ENCODE data around the gene MAPRE3.

MAPRE3 gene

GRCh38 chr2:27040282-27040681 lies 69.8 kb downstream of the MAPRE3 start:
- no peak for DNase-seq (ENCODE audit: low read depth in 3 of 3)

GRCh38 chr2:27041752-27042151 lies 71.3 kb downstream of the MAPRE3 start:
- DNase-seq (ENCODE audit: low read depth in 3 of 3), result no peak

- no peak for DNase-seq (ENCODE audit: low read depth in 3 of 3)
These were observed 71.8 kb downstream of the MAPRE3 start for GRCh38 chr2:27042159-27042661.

- no peak for DNase-seq (ENCODE audit: low read depth in 3 of 3)
These were observed 72.7 kb downstream of the MAPRE3 start for GRCh38 chr2:27042985-27043634.

GRCh38 chr2:27049422-27050280 lies 79.2 kb downstream of the MAPRE3 start:
- peak; percentile 44 to 54 (median 51) for DNase-seq (ENCODE audit: low read depth in 3 of 3)

GRCh38 chr2:27050281-27050995 lies 80.0 kb downstream of the MAPRE3 start:
- DNase-seq (ENCODE audit: low read depth in 3 of 3), result peak; percentile 85 to 91 (median 88)

- DNase-seq (ENCODE audit: low read depth in 3 of 3), result peak; percentile 92 to 96 (median 92)
These were observed 80.8 kb downstream of the MAPRE3 start, which contains the start of gene AGBL5 for GRCh38 chr2:27050996-27051901. Gene AGBL5 (plus strand): TSS chr2:27051668. CDS start chr2:27052959, 1,291 bp downstream.

GRCh38 chr2:27051902-27052645 lies 81.6 kb downstream of the MAPRE3 start:
- DNase-seq (ENCODE audit: low read depth in 3 of 3), result peak in 1 of 3 experiments; percentile 14

- DNase-seq (ENCODE audit: low read depth in 3 of 3), result no peak
These were observed 82.9 kb downstream of the MAPRE3 start for GRCh38 chr2:27053321-27053720.

GRCh38 chr2:27053776-27054175 lies 83.3 kb downstream of the MAPRE3 start:
- DNase-seq (ENCODE audit: low read depth in 3 of 3), result no peak

- no peak for DNase-seq (ENCODE audit: low read depth in 3 of 3)
These were observed 84.3 kb downstream of the MAPRE3 start for GRCh38 chr2:27054721-27055120.

GRCh38 chr2:27057184-27057583 lies 86.7 kb downstream of the MAPRE3 start:
- no peak for DNase-seq (ENCODE audit: low read depth in 3 of 3)

- no peak for DNase-seq (ENCODE audit: low read depth in 3 of 3)
These were observed 87.8 kb downstream of the MAPRE3 start for GRCh38 chr2:27058210-27058609.

- DNase-seq (ENCODE audit: low read depth in 3 of 3), result no peak
These were observed 88.8 kb downstream of the MAPRE3 start for GRCh38 chr2:27059141-27059820.

GRCh38 chr2:27060323-27060722 lies 89.9 kb downstream of the MAPRE3 start:
- DNase-seq (ENCODE audit: low read depth in 3 of 3), result no peak

GRCh38 chr2:27065128-27065527 lies 94.7 kb downstream of the MAPRE3 start:
- no peak for DNase-seq (ENCODE audit: low read depth in 3 of 3)

GRCh38 chr2:27067385-27067784 lies 96.9 kb downstream of the MAPRE3 start:
- no peak for DNase-seq (ENCODE audit: low read depth in 3 of 3)

- no peak for DNase-seq (ENCODE audit: low read depth in 3 of 3)
These were observed 99.0 kb downstream of the MAPRE3 start for GRCh38 chr2:27069436-27069835.

GRCh38 chr2:27069961-27070618 lies 99.7 kb downstream of the MAPRE3 start:
- no peak for DNase-seq (ENCODE audit: low read depth in 3 of 3)

Measured in stimulated activated CD4-positive, alpha-beta T cell treated with anti-CD3 and anti-CD28 coated beads, TNF-alpha, amount 100 ng/mL, for 4 hours (primary cell).